Ammon's horn (tissue), 1 donor: ENCODE results near the gene IFT25.
A peak's percentile ranks its signal among the peaks of the same experiment; 100 is the strongest.
"Not testable (repeated sequence)": the region's sequence is repeated elsewhere in the genome, so short reads cannot be mapped to it uniquely, and the experiment has no call there.

ENCODE experiments used
- DNase-seq: peaks from one replicate; pipeline ENCODE4 v3.0.0-alpha.2; 2016; ENCODE audit warnings: low spot score

IFT25 gene

DNA sequence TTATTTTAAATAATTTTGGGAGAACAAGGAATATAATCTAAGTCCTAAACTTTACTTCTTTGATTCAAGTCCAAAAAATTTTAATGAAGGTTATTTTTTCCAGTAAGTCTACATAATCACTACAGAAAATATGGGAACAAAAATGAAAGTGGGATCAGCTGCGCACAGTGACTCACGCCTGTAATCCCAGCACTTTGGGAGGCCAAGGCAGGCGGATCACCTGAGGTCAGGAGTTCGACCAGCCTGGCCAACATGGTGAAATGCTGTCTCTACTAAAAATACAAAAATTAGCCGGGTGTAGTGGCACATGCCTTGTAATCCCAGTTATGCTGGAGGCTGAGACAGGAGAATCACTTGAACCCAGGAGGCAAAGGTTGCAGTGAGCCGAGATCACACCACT lies 61.9 kb downstream of the IFT25 start:
- DNase-seq, result not testable (repeated sequence)

DNA sequence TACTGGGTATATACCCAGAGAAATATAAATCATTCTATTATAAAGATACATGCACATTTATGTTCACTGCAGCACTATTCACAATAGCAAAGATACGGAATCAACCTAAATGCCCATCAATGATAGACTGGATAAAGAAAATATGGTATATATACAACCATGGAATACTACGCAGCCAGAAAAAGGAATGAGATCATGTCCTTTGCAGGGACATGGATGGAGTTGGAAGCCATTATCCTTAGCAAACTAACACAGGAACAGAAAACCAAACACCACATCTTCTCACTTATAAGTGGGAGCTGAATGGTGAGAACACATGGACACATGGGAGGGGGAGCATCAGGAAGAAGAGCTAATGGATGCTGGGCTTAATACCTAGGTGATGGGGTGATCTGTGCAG lies 63.6 kb downstream of the IFT25 start:
- not testable (repeated sequence) for DNase-seq

- peak; percentile 23 for DNase-seq
These were observed 66.9 kb downstream of the IFT25 start for GRCh38 chr1:53878492-53879105.

- not testable (repeated sequence) for DNase-seq
These were observed 70.3 kb downstream of the IFT25 start for GRCh38 chr1:53875150-53875549.

GRCh38 chr1:53871773-53872484 lies 73.6 kb downstream of the IFT25 start:
- no peak for DNase-seq
